Common myeloid progenitor, CD34-positive (primary cell): Measurements from ENCODE around the gene FAU.

Source experiments
- CTCF ChIA-PET: fragments of 350-600 bp; sonication (Branson Sonifier 250); formaldehyde crosslinking; loops from one replicate; lab custom pipeline; 2021; ENCODE audit warnings: antibody characterized with exemption; lab: Charles Lee
- POLR2A ChIA-PET: fragments of 350-600 bp; sonication (Branson Sonifier 250); formaldehyde crosslinking; loops from one replicate; lab custom pipeline; 2021; ENCODE audit warnings: antibody characterized with exemption; lab: Charles Lee
- DNase-seq, 3 donors: peaks; one replicate each; pipeline versions ENCODE4 v3.0.0 to v3.0.0-alpha.2; 2013
- H3K27ac ChIP-seq, 2 experiments: 1 replicate in 1 of 2; 2 replicates in 1 of 2; pipeline ENCODE4 v1.7.0; 2013; ENCODE audit warnings: inconsistent platforms in 2 of 2, low read length in 2 of 2, mild to moderate bottlenecking in 2 of 2, low read depth in 1 of 2, moderate library complexity in 1 of 2; ENCODE audit not compliant: severe bottlenecking in 2 of 2, insufficient read depth in 1 of 2, poor library complexity in 1 of 2
- H3K27me3 ChIP-seq, 5 experiments: replicated peaks in 2 of 5; 1 replicate in 3 of 5; 2 replicates in 2 of 5; pipeline versions ENCODE4 v1.6.1 to v1.7.0; 2013; ENCODE audit warnings: low read length in 4 of 5, mild to moderate bottlenecking in 2 of 5, moderate library complexity in 2 of 5, inconsistent platforms in 1 of 5; ENCODE audit not compliant: insufficient read depth in 5 of 5, control insufficient read depth in 4 of 5
- H3K36me3 ChIP-seq, 4 experiments: 1 replicate in 2 of 4; 2 replicates in 2 of 4; pipeline versions ENCODE4 v1.6.1 to v1.7.0; 2013; ENCODE audit warnings: low read length in 3 of 4, control low read depth in 1 of 4, mild to moderate bottlenecking in 1 of 4; ENCODE audit not compliant: control insufficient read depth in 4 of 4, insufficient read depth in 4 of 4
- H3K4me1 ChIP-seq, 4 experiments: 1 replicate in 3 of 4; 2 replicates in 1 of 4; pipeline versions ENCODE4 v1.6.1 to v1.7.1; 2013; ENCODE audit warnings: low read length in 3 of 4, mild to moderate bottlenecking in 3 of 4, control low read depth in 1 of 4, inconsistent platforms in 1 of 4, moderate library complexity in 1 of 4; ENCODE audit not compliant: control insufficient read depth in 4 of 4, insufficient read depth in 4 of 4; ENCODE audit errors: control extremely low read depth in 1 of 4
- H3K4me3 ChIP-seq, 7 experiments: 1 replicate in 4 of 7; 2 replicates in 3 of 7; pipeline versions ENCODE4 v1.5.1 to v1.7.0; 2013; ENCODE audit warnings: mild to moderate bottlenecking in 7 of 7, low read length in 6 of 7, moderate library complexity in 6 of 7, inconsistent platforms in 2 of 7, low read depth in 2 of 7, control low read depth in 1 of 7; ENCODE audit not compliant: insufficient read depth in 4 of 7, control insufficient read depth in 1 of 7; ENCODE audit errors: extremely low read depth in 1 of 7
- H3K9me3 ChIP-seq, 5 experiments: 1 replicate in 4 of 5; 2 replicates in 1 of 5; pipeline versions ENCODE4 v1.6.1 to v1.7.1; 2013; ENCODE audit warnings: low read length in 4 of 5, mild to moderate bottlenecking in 2 of 5, inconsistent platforms in 1 of 5, low read depth in 1 of 5, moderate library complexity in 1 of 5; ENCODE audit not compliant: control insufficient read depth in 4 of 5, insufficient read depth in 2 of 5; ENCODE audit errors: control extremely low read depth in 1 of 5
- WGBS: methylation state at CpG from one replicate; pipeline ENCODE4 v1.1.5; 2013; ENCODE audit not compliant: insufficient coverage; 5-methylcytosine and 5-hydroxymethylcytosine counted together

FAU gene

DNA sequence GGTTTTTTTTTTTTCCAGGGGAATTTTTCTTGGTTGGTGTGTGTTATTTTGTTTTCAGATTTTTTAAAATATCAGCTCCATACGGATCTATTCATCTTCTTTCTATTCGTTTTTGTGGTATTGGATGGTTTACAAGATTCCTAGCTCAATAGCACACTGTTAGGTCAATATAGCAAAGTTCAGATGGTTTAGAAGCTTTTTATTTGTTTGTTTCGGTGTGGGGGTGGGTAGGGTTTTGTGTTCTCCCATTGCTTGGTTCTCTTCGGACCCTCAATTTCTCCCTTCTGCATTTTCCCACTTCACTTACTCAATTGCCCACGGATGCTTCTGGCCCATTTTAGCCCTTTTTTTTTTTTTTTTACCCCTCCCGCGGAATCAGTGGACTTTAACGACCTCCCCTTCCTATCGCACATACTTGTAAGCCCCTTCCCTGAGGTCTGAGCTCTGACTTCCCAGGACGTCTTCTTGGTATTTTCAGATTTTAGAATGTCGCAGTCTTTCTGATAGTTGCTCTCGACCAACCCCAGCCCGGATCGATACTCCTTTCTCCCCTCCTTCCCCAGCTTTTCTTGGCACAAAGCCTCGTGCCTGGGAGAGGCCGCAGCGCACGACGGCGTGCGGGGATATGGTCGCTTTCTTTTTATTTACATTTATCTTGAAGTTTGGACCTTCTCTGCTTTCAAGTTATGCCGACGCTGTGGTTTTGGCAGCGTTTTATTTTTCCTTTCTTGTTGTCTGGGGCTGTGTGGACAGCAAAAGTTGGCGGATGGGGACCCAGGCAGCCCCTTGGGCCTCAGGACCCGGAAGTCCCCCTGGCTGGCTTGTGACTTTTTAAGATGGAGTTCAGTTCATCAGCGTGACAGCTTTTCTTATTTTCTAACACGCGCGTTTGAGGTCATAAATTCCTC is 43.7 kb upstream of the FAU start:
- ChIA-PET CTCF (interaction anchor here (0.7 to 1.6 kb wide), 3 partner anchors 21 to 34 kb away, joined by 3 to 4 read pairs (median 3); no protein-coding TSS in a partner anchor), POLR2A (interaction anchor here (0.5 kb wide), 1 partner anchor 247 kb away, joined by 3 read pairs; no protein-coding TSS in a partner anchor)
- H3K36me3 ChIP-seq = no peaks in the 10 kb centered on the region
- peak in 1 of 3 donors; percentile 15 for DNase-seq
- peaks cover 1 to 24% (median 13%) of the 10 kb centered on the region in 4 experiments for H3K4me1 ChIP-seq
- H3K9me3 ChIP-seq = no peaks in the 10 kb centered on the region
- H3K27me3 ChIP-seq = no peaks in the 10 kb centered on the region
- 92% methylated on average over 21 of the region's 31 CpGs for WGBS
- no peak overlapping the region for H3K27ac ChIP-seq
- no peak overlapping the region for H3K4me3 ChIP-seq

- no peaks in the 10 kb centered on the region for H3K27me3 ChIP-seq
- H3K4me1 ChIP-seq = peaks cover 0 to 7% (median under 1%) of the 10 kb centered on the region in 4 experiments
- H3K4me3 ChIP-seq = no peak overlapping the region
- H3K36me3 ChIP-seq = no peaks in the 10 kb centered on the region
- POLR2A ChIA-PET = interaction anchor here (0.7 kb wide), 1 partner anchor 12 kb away, joined by 4 read pairs; no protein-coding TSS in a partner anchor
- no CpG with 5 or more reads among the region's 2 CpGs for WGBS
- DNase-seq = no peak
- H3K27ac ChIP-seq = no peak overlapping the region
- no peaks in the 10 kb centered on the region for H3K9me3 ChIP-seq
- CTCF ChIA-PET = interaction anchor here (0.7 to 2.3 kb wide), 3 partner anchors 12 to 17 kb away, joined by 3 to 5 read pairs (median 5); no protein-coding TSS in a partner anchor
Measured at GRCh38 chr11:65163684-65164083, 41.8 kb upstream of the FAU start.

GRCh38 chr11:65160643-65161042 is 38.7 kb upstream of the FAU start:
- H3K36me3 ChIP-seq = no peaks in the 10 kb centered on the region
- H3K27ac ChIP-seq = no peak overlapping the region
- CTCF ChIA-PET = no interaction called here
- no peak for DNase-seq
- peaks cover 0 to 5% (median 0%) of the 10 kb centered on the region in 4 experiments for H3K4me1 ChIP-seq
- H3K4me3 ChIP-seq = no peak overlapping the region
- POLR2A ChIA-PET = no interaction called here
- no peaks in the 10 kb centered on the region for H3K27me3 ChIP-seq
- WGBS = 92% methylated on average over 2 of the region's 3 CpGs
- H3K9me3 ChIP-seq = no peaks in the 10 kb centered on the region

DNA sequence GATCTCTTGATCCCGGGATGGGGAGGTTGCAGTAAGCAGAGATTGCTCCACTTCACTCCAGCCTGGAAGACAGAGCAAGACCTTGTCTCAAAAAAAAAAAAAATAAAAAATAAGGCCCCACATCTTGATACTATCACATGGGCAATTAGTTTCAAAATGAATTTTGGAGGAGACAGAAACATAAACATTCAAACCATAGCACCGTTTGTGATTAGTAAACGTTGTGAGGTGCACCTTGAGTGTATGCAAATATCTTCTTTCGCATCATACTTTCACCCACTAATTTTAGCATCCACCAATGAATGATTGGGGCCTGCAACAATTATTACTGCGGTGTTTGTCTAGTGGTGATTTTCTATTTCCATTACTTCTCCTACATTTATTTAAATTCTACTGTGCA is 37.1 kb upstream of the FAU start:
- POLR2A ChIA-PET = no interaction called here

DNA sequence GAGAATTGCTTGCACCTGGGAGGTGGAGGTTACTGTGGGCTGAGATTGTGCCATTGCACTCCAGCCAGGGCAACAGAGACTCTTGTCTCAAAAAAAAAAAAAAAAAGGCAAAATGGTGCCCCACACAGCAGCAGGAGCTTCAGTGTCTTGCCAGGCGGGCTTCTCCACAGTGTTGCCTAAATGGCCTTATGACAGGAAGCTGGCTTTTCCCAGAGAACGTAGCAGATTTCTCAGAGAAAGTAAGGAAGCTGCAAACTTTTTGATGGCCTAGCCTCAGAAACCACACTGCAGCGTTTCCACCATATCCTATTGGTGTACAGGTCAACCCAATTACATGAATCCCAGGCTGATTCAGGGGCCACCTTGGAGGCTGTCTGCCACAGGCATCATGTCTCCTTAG is 35.4 kb upstream of the FAU start:
- no peaks in the 10 kb centered on the region for H3K36me3 ChIP-seq
- H3K9me3 ChIP-seq = no peaks in the 10 kb centered on the region
- H3K27me3 ChIP-seq = no peaks in the 10 kb centered on the region
- H3K4me3 ChIP-seq = no peak overlapping the region
- no peak overlapping the region for H3K27ac ChIP-seq
- POLR2A ChIA-PET = interaction anchor here (0.6 kb wide), 1 partner anchor 12 kb away, joined by 3 read pairs; no protein-coding TSS in a partner anchor
- CTCF ChIA-PET = interaction anchor here (0.6 to 1.0 kb wide), 2 partner anchors 18 to 45 kb away, joined by 3 to 4 read pairs; no protein-coding TSS in a partner anchor
- 70% methylated on average over 3 of the region's 3 CpGs for WGBS
- H3K4me1 ChIP-seq = peaks cover 0 to 13% (median 5%) of the 10 kb centered on the region in 4 experiments
- no peak for DNase-seq

More for the DNA sequence above, 37.1 kb upstream of the FAU start:
- Histone ChIP-seq H3K4me1 (peaks cover 0 to 5% (median 0%) of the 10 kb centered on the region in 4 experiments), H3K27ac (no peak overlapping the region), H3K27me3 (no peaks in the 10 kb centered on the region), H3K9me3 (no peaks in the 10 kb centered on the region), H3K4me3 (no peak overlapping the region), H3K36me3 (no peaks in the 10 kb centered on the region)
- no peak for DNase-seq
- CTCF ChIA-PET = no interaction called here
- WGBS = 80% methylated on average over 1 of the region's 5 CpGs

DNA sequence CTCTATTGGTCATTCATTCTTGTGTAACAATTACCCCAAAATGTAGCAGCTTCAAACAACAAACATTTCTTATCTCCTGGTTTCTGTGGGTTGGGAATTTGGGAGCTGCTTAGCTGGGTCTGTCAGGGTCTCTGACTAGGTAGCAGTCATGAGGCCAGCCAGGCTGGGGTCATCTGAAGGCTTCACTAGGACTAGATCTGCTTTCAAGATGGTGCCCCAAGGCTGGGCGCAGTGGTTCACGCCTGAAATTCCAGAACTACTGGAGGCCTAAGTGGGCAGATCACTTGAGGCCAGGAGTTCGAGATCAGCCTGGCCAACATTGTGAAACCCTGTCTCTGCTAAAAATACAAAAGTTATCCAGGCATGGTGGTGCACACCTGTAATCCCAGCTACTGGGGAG is 35.0 kb upstream of the FAU start:
- Histone ChIP-seq H3K4me1 (peaks cover 0 to 17% (median 9%) of the 10 kb centered on the region in 4 experiments), H3K36me3 (no peaks in the 10 kb centered on the region), H3K27me3 (no peaks in the 10 kb centered on the region), H3K9me3 (no peaks in the 10 kb centered on the region), H3K27ac (no peak overlapping the region), H3K4me3 (no peak overlapping the region)
- 100% methylated on average over 3 of the region's 3 CpGs for WGBS
- DNase-seq = no peak
- ChIA-PET CTCF (interaction anchor here (1.0 kb wide), 1 partner anchor 44 kb away, joined by 3 read pairs; no protein-coding TSS in a partner anchor), POLR2A (interaction anchor here (0.6 kb wide), 1 partner anchor 12 kb away, joined by 3 read pairs; no protein-coding TSS in a partner anchor)
